MM.1S (cell line): ENCODE data around the gene DCLRE1C.

Experiments
- CTCF ChIP-seq: fragments of 300-600 bp; sonication (generic); IDR thresholded peaks from 2 replicates; pipeline ENCODE4 v1.5.1; 2016; ENCODE audit warnings: antibody characterized with exemption, low read length, mixed read lengths
- EZH2phosphoT487 ChIP-seq: fragments of 300-600 bp; sonication (generic); IDR thresholded peaks from 2 replicates; pipeline ENCODE4 v1.6.1; 2018; ENCODE audit warnings: antibody characterized with exemption, low read length

- no peak for TF ChIP-seq CTCF
- TF ChIP-seq EZH2phosphoT487 = no peak
These were observed at the start of gene DCLRE1C for GRCh38 chr10:14954001-14954770.
